ENCODE results near the gene HSD3B1.
"Not testable (repeated sequence)": the region's sequence is repeated elsewhere in the genome, so short reads cannot be mapped to it uniquely, and the experiment has no call there.

HSD3B1 gene

DNA sequence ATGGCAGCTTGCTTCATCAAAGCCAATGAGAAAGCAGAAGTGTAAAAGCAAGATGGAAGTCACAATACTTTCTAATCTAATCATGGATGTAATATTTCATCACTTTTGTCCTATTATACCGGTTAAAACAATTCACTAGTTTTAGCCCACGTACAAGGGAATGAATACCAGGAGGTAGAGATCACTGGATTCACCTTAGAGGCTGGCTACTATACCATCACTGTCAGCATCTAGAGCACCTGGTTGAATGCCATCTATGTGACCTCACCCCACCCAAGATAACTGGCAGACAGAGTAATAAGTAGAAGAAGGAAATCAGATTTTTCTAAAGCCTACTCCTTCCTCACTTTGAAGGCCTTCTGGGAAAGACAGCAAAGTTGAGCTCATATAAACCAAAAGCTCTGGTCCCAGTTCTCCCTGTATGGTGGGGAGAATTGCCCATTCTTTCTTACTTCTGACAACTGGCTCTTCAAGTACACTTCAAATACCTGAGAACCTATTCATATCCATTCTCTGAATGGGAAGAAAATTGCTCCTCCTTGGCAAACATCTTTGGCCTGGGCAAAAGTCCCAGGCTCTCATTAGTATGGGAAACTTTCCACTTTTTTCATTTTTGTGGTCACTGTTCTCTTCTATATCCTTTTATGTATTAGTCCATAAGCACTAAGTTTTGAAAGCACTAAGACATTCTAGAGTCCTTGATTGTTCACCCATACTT lies 24.8 kb downstream of the HSD3B1 start:
- no peak for ATAC-seq (replicated peaks)
- Mint-ChIP-seq H3K9me3 (peaks cover 0 to 5% of the 10 kb centered on the region in 2 donors), H3K27ac (no peak overlapping the region), H3K4me3 (no peak overlapping the region), H3K36me3 (no peaks in the 10 kb centered on the region), H3K4me1 (no peaks in the 10 kb centered on the region), H3K27me3 (peaks cover 0 to 4% of the 10 kb centered on the region in 2 donors)
- no peak for DNase-seq

DNA sequence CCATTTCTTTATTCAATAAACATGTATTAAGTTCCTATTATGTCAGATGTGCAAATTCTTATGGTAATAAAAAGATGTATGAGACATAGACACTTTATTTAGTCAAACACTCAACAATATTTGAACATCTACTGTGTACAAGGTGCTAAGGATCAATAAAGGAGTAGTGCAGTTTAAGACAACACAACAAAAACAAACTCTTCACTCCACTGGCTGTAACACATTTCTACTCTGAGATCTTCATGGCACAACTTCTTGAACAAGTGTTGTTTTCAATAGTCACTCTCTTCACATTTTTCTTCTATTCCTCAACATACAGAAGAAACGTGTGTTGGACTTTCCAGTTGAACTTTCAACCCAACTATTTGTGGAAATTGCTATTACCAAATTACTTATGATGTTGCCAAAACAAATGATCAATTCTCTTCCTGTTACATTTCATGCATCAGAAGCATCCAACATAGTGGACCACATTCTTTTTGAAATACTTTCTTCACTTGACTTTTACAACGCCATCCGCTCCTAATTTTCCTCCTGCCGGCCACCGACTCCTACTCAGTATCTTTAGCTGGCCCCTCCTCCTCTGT lies 25.4 kb downstream of the HSD3B1 start:
- Mint-ChIP-seq H3K4me3 (no peak overlapping the region), H3K4me1 (no peaks in the 10 kb centered on the region), H3K9me3 (peaks cover 0 to 5% of the 10 kb centered on the region in 2 donors), H3K27me3 (peaks cover 0 to 4% of the 10 kb centered on the region in 2 donors), H3K27ac (no peak overlapping the region), H3K36me3 (no peaks in the 10 kb centered on the region)
- ATAC-seq (replicated peaks) (no peak), DNase-seq (no peak)

DNA sequence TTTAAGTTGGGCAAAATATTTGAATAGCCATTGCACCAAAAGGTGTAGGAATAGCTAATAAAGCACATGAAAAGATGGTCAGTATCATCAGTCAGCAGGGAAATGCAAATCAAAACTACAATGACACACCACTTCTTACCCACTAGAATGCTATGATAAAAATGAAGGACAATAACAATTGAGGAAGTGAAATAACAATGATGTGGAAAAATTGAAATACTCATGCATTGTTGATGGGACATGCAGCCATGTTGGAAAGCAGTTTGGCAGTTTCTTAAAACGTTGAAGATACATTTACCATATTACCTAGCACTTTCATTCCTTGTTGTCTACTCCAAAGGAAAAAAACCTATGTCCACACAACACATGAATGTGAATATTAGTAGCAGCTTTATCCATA lies 28.4 kb downstream of the HSD3B1 start:
- H3K27me3 Mint-ChIP-seq = peaks cover 4 to 5% of the 10 kb centered on the region in 2 donors
- peaks cover 0 to 5% of the 10 kb centered on the region in 2 donors for H3K9me3 Mint-ChIP-seq

DNA sequence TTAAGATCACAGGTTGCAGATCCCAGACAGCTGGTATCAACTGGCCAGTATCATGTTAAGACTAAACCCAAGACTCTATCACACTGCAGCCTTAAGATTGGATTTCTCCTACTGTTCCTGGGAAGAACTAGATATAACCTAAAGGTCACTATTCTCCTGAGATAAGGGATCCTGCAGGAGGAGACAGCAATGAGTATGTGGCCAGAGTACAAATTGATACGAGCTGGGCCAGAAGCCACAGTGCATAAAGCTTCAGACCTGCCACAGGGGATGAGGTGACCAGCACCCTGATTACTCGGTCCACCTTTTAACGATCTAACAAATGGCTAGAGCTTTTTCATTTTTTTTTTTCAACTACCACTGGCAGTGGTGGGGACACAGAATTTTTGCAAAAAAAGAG lies 31.0 kb downstream of the HSD3B1 start:
- Mint-ChIP-seq H3K4me1 (no peaks in the 10 kb centered on the region), H3K9me3 (no peaks in the 10 kb centered on the region), H3K27me3 (peaks cover 9 to 11% of the 10 kb centered on the region in 2 donors), H3K27ac (no peak overlapping the region), H3K36me3 (no peaks in the 10 kb centered on the region), H3K4me3 (no peak overlapping the region)
- DNase-seq = no peak
- no peak for ATAC-seq (replicated peaks)

More for the DNA sequence above, 28.4 kb downstream of the HSD3B1 start:
- DNase-seq (no peak), ATAC-seq (replicated peaks) (no peak)
- Mint-ChIP-seq H3K4me1 (no peaks in the 10 kb centered on the region), H3K4me3 (no peak overlapping the region), H3K27ac (no peak overlapping the region), H3K36me3 (no peaks in the 10 kb centered on the region)

DNA sequence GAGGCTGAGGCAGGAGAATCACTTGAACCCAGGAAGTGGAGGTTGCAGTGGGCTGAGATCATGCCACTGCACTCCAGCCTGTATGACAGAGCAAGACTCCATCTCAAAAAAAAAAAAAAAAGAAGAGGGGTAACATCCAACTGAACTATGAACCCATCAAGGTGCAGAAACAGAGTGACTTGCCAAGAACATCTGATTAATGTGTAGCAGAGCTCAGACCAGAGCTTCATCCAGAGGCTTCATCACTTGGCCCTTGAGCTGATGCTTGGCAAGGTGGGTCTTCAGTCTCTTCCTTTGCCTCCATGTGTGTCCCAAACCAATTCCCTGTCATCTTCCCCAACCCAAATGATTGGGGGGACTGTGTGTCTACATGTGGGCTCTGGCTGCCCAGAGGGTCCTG lies 32.6 kb downstream of the HSD3B1 start:
- Mint-ChIP-seq H3K27me3 (peaks cover 9 to 11% of the 10 kb centered on the region in 2 donors), H3K4me3 (no peak overlapping the region), H3K9me3 (peaks cover 0 to 1% of the 10 kb centered on the region in 2 donors), H3K4me1 (no peaks in the 10 kb centered on the region), H3K27ac (no peak overlapping the region), H3K36me3 (no peaks in the 10 kb centered on the region)
- no peak for ATAC-seq (replicated peaks)
- DNase-seq = no peak

DNA sequence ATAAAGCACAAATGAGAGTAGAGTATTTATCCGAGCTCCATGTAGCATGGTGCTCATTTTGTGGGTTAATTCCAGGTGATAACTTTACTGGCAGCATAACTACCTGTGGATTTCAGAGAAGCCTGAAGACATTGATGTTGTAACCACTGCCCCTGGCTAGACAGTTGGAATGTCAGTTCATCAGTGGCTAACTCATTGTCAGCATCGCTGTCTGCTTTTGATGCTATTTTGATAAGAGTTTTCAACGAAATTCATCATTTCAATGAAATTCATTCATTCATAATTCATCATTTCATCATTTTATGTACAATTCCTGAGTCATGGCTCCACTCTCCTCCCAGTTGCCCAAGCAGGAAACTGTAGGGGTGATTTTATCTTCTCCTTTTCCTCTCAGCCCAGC lies 34.4 kb downstream of the HSD3B1 start:
- Mint-ChIP-seq H3K27me3 (peaks cover 9 to 11% of the 10 kb centered on the region in 2 donors), H3K27ac (no peak overlapping the region), H3K9me3 (peaks cover 0 to 1% of the 10 kb centered on the region in 2 donors), H3K4me3 (no peak overlapping the region), H3K36me3 (no peaks in the 10 kb centered on the region), H3K4me1 (no peaks in the 10 kb centered on the region)
- ATAC-seq (replicated peaks) (no peak), DNase-seq (no peak)

DNA sequence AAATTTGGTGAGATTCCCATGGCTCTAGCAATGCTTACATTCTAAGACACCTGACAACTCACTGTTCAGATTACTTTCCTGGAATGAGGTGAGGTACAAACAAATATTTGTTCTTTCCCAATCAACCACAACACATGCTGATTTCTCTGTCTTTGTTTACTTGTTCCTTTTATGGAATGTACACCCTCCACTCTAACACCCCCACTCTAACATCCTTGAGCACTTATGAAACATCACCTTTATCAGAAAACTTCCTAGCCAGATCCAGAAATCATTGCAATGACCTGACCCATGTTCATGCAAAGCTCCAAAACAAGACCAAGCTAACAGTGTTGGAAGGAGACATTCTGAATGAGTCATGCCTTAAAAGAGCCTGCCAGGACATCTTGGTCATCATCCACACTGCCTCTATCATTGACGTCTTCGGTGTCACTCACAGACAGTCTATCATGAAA lies 35.5 kb downstream of the HSD3B1 start:
- H3K27ac Mint-ChIP-seq = no peak overlapping the region
- no peak overlapping the region for H3K4me3 Mint-ChIP-seq
- ATAC-seq (replicated peaks) = no peak

DNA sequence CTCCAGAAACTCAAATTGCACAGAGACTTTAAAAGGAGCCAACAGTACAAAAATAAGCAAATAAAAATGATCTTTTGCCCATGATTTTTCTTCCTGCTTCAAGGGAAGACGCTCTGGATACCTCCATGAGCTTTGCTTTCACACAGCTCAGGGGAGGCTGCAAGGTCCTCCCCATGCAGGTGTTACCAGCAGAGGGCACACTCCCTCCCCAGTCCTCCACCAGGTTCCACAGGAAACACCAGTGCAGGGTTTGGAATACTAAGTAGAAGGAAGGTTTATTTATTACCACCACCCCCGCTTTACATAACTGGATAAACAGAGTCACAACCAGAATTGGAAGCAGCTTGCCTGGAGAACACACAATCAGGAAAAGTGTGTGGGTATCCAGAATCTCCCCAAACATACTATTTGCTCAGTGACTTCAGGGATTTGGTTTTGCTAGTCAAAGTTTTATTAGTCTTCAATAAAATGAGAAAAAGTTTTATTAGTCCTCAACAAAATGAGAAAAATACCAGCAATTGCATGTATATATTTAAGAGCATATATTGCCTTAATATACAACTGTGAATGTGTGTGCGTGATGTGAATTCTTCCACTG lies 37.3 kb downstream of the HSD3B1 start:
- Mint-ChIP-seq H3K9me3 (peaks cover 0 to 1% of the 10 kb centered on the region in 2 donors), H3K4me1 (no peaks in the 10 kb centered on the region), H3K4me3 (no peak overlapping the region), H3K36me3 (no peaks in the 10 kb centered on the region), H3K27me3 (peaks cover 9 to 11% of the 10 kb centered on the region in 2 donors), H3K27ac (no peak overlapping the region)
- ATAC-seq (replicated peaks) = no peak
- no peak for DNase-seq

More for the DNA sequence above, 35.5 kb downstream of the HSD3B1 start:
- Mint-ChIP-seq H3K27me3 (peaks cover 9 to 11% of the 10 kb centered on the region in 2 donors), H3K36me3 (no peaks in the 10 kb centered on the region), H3K4me1 (no peaks in the 10 kb centered on the region), H3K9me3 (peaks cover 0 to 1% of the 10 kb centered on the region in 2 donors)
- DNase-seq = no peak

DNA sequence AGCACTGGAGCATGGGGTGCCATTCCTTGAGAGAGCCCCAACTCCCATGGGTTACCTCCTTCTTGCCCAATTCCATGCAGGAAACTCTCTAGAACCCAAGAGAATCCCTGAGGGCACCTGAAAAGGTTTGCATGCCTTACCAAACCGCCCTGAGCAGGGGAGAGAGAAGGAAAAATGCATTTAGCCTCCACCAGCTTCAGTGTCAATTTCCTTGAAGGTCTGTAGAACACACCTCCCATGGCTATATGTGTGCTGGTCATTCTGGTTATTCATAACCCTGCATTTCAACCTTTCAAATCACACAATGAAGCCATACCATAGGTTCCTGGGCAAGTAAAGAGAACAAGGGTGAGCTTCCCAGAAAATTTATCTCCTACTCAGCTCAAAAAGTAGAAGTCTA lies 39.6 kb downstream of the HSD3B1 start:
- no peak for ATAC-seq (replicated peaks)
- H3K4me3 Mint-ChIP-seq = no peak overlapping the region
- no peak overlapping the region for H3K27ac Mint-ChIP-seq
- DNase-seq = no peak
- H3K4me1 Mint-ChIP-seq = no peaks in the 10 kb centered on the region
- peaks cover 6 to 8% of the 10 kb centered on the region in 2 donors for H3K27me3 Mint-ChIP-seq
- peaks cover 0 to 1% of the 10 kb centered on the region in 2 donors for H3K9me3 Mint-ChIP-seq
- H3K36me3 Mint-ChIP-seq = no peaks in the 10 kb centered on the region

DNA sequence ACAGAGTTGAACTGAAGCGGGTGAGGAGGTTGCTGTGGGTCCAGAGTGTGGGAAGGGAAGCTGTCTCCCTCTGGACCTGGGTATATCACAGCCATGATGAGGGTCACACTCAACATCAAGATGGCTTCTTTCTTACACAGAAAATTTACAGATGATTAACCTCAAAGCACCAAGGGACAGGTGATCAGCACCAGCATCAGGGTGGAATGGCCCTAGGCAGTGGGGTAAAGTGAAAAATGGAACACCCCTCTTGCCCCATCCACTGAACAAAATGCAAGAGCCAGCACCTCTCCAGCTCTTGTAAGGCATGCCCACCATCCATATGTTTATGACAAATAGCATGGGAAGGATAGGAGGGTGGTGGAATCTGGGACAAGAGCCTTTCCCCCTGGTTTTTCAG lies 40.3 kb downstream of the HSD3B1 start:
- no peak overlapping the region for H3K4me3 Mint-ChIP-seq
- H3K36me3 Mint-ChIP-seq = no peaks in the 10 kb centered on the region
- no peaks in the 10 kb centered on the region for H3K4me1 Mint-ChIP-seq
- H3K9me3 Mint-ChIP-seq = peaks cover 0 to 1% of the 10 kb centered on the region in 2 donors
- ATAC-seq (replicated peaks) (no peak), DNase-seq (no peak)
- no peak overlapping the region for H3K27ac Mint-ChIP-seq
- H3K27me3 Mint-ChIP-seq = peaks cover 4 to 5% of the 10 kb centered on the region in 2 donors

DNA sequence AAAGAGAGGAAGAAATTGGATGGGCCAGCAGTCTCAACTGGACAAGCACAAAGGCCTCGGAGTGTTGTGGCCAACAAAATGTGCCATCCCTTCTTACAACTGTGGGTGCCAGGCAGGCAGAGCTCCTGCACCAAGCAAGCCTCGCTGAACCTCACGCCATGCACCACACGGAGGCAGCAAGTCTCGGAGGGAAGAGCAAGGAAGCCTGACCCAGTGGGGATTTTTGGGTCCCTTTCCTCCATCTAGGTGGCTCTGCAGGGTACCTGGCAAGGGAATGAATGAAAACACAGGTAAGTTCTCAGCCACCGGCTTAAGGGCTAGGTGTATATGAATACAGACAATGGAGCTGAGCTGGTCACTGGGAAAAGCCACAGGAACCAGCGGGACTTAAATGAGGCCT lies 40.8 kb downstream of the HSD3B1 start:
- H3K4me3 Mint-ChIP-seq = no peak overlapping the region
- ATAC-seq (replicated peaks) = no peak
- H3K27me3 Mint-ChIP-seq = peaks cover 0 to under 1% of the 10 kb centered on the region in 2 donors
- no peaks in the 10 kb centered on the region for H3K36me3 Mint-ChIP-seq
- H3K9me3 Mint-ChIP-seq = peaks cover 0 to 1% of the 10 kb centered on the region in 2 donors
- no peaks in the 10 kb centered on the region for H3K4me1 Mint-ChIP-seq
- DNase-seq = no peak
- H3K27ac Mint-ChIP-seq = no peak overlapping the region

DNA sequence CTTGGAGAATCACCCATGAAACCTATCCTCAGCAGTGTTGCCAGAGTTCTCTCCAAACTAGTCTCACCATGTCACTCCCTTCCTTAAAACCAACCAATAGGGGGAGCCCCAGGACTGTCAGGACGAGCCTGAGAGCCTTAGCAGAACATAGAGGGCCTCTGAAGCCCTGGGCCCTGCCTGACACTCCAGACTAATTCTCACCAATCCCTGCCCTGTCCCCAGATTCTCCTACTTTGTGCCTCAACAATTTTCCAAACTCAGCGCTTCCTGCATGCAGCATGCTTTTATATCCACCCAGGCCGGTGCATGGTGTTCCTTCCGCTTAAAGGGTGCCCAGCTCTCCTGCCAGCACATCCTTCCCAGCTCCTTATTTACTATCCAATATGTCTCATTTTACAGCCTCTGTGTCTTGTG lies 42.7 kb downstream of the HSD3B1 start:
- Mint-ChIP-seq H3K4me3 (no peak overlapping the region), H3K9me3 (no peaks in the 10 kb centered on the region)
- ATAC-seq (replicated peaks) = peak; percentile 71 to 90

DNA sequence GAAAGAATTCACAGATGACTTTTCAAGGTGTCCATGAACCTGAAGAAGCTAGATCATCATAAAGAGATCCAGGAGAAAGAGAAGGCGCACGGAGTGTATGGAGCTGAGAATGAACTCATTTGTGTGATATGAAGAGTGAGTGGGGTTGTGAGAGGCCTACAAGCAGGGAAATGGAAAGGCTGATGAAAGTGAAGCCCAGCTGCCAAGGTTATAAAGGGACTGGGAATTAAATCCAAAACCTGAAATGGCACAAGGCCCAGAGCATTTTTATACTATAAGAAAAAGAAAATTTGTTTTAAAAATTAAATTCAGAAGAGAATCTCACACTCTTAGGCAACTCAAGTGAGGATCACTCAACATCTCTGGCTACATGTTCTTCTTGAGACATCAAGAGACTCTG lies 43.4 kb downstream of the HSD3B1 start:
- DNase-seq (no peak), ATAC-seq (replicated peaks) (no peak)
- Mint-ChIP-seq H3K27ac (no peak overlapping the region), H3K4me1 (no peaks in the 10 kb centered on the region), H3K36me3 (no peaks in the 10 kb centered on the region), H3K27me3 (no peaks in the 10 kb centered on the region), H3K4me3 (no peak overlapping the region), H3K9me3 (no peaks in the 10 kb centered on the region)

More for the DNA sequence above, 42.7 kb downstream of the HSD3B1 start:
- DNase-seq = peak; percentile 9
- no peaks in the 10 kb centered on the region for H3K4me1 Mint-ChIP-seq
- no peaks in the 10 kb centered on the region for H3K27me3 Mint-ChIP-seq
- H3K36me3 Mint-ChIP-seq = no peaks in the 10 kb centered on the region
- no peak overlapping the region for H3K27ac Mint-ChIP-seq

DNA sequence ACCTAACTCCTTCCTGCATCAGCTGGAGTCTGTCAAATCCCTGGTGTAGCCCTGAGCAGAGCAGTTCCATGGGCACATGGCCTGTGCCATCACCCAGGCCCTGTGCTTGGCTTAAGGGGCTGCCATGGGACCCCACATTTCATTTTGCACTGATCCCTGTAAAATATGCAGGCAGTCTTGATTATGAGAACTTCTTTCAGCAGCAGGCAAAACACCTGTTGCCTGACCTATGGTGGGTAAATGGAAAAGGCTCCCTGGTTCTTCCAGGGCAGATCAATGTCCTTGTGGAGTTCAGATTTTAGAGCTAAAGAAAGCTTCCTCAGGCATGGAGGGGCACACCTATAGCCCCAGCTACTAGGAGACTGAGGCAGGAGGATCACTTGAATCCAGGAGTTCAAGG lies 44.2 kb downstream of the HSD3B1 start:
- H3K27me3 Mint-ChIP-seq = no peaks in the 10 kb centered on the region
- no peak for DNase-seq
- H3K4me3 Mint-ChIP-seq = no peak overlapping the region
- no peaks in the 10 kb centered on the region for H3K36me3 Mint-ChIP-seq
- ATAC-seq (replicated peaks) = no peak
- H3K27ac Mint-ChIP-seq = no peak overlapping the region
- no peaks in the 10 kb centered on the region for H3K4me1 Mint-ChIP-seq
- no peaks in the 10 kb centered on the region for H3K9me3 Mint-ChIP-seq

DNA sequence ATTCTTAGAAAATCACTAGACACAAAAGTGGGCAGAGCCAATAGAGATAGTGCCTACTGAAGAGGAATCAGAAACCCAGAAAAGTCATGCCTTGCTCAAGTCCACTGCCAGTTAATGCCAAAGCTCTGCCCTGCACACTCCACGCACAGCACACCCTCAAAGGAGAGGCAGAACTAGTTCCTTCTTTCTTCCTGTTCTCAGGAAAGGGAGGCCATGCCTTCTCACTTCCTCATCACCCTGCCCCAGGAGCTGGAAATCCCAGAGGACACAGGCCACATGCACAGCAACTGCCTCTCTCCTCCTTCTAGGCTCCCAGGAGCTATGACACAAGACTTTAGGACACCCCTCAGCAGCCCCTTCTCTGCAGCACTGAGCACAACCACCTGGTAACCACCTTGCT lies 45.6 kb downstream of the HSD3B1 start:
- not testable (repeated sequence) for H3K4me1 Mint-ChIP-seq; DNase-seq; H3K9me3 Mint-ChIP-seq; H3K4me3 Mint-ChIP-seq; H3K27ac Mint-ChIP-seq; H3K27me3 Mint-ChIP-seq; ATAC-seq (replicated peaks); H3K36me3 Mint-ChIP-seq
